ENCODE measurements around the gene SPATS2.

Gene SPATS2

GRCh38 chr12:49557917-49558215 is 190.6 kb downstream of the SPATS2 start:
- Histone ChIP-seq H3K9me3 (no peaks in the 10 kb centered on the region), H3K4me3 (ENCODE audit: low read depth in 1 of 2, low read length in 1 of 2) (no peak overlapping the region), H3K27me3 (peaks cover 7% of the 10 kb centered on the region), H3K36me3 (peaks cover 75% of the 10 kb centered on the region), H3K4me1 (ENCODE audit: control insufficient read depth in 1 of 2, insufficient read depth in 1 of 2, low read depth in 1 of 2, low read length in 1 of 2) (no peaks in the 10 kb centered on the region), H3K27ac (no peak overlapping the region)
- no peak for TF ChIP-seq CTCF (IDR thresholded peaks at IDR 0.05)

GRCh38 chr12:49558526-49558925 is 191.3 kb downstream of the SPATS2 start:
- Histone ChIP-seq H3K27ac (no peak overlapping the region), H3K4me1 (ENCODE audit: control insufficient read depth in 1 of 2, insufficient read depth in 1 of 2, low read depth in 1 of 2, low read length in 1 of 2) (no peaks in the 10 kb centered on the region), H3K4me3 (ENCODE audit: low read depth in 1 of 2, low read length in 1 of 2) (no peak overlapping the region), H3K9me3 (no peaks in the 10 kb centered on the region), H3K36me3 (peaks cover 81% of the 10 kb centered on the region), H3K27me3 (peaks cover under 1% of the 10 kb centered on the region)
- no peak for TF ChIP-seq CTCF (IDR thresholded peaks at IDR 0.05)

GRCh38 chr12:49559011-49559675 is 191.9 kb downstream of the SPATS2 start:
- Histone ChIP-seq H3K4me3 (ENCODE audit: low read depth in 1 of 2, low read length in 1 of 2) (no peak overlapping the region), H3K36me3 (peaks cover 87% of the 10 kb centered on the region)

GRCh38 chr12:49560695-49561094 is 193.4 kb downstream of the SPATS2 start:
- Histone ChIP-seq H3K9me3 (no peaks in the 10 kb centered on the region), H3K27ac (no peak overlapping the region), H3K4me1 (ENCODE audit: control insufficient read depth in 1 of 2, insufficient read depth in 1 of 2, low read depth in 1 of 2, low read length in 1 of 2) (no peaks in the 10 kb centered on the region), H3K36me3 (peaks cover 100% of the 10 kb centered on the region), H3K27me3 (no peaks in the 10 kb centered on the region), H3K4me3 (ENCODE audit: low read depth in 1 of 2, low read length in 1 of 2) (no peak overlapping the region)
- TF ChIP-seq CTCF (IDR thresholded peaks at IDR 0.05), result no peak

More at GRCh38 chr12:49559011-49559675, 191.9 kb downstream of the SPATS2 start:
- no peaks in the 10 kb centered on the region for H3K4me1 ChIP-seq (ENCODE audit: control insufficient read depth in 1 of 2, insufficient read depth in 1 of 2, low read depth in 1 of 2, low read length in 1 of 2)
- H3K9me3 ChIP-seq, result no peaks in the 10 kb centered on the region
- no peak overlapping the region for H3K27ac ChIP-seq
- H3K27me3 ChIP-seq, result no peaks in the 10 kb centered on the region
- TF ChIP-seq CTCF (IDR thresholded peaks at IDR 0.05), result no peak

- H3K4me1 ChIP-seq (ENCODE audit: control insufficient read depth in 1 of 2, insufficient read depth in 1 of 2, low read depth in 1 of 2, low read length in 1 of 2), result peaks cover 4 to 10% of the 10 kb centered on the region in 2 experiments
- peaks cover 89% of the 10 kb centered on the region for H3K36me3 ChIP-seq
- no peaks in the 10 kb centered on the region for H3K9me3 ChIP-seq
- TF ChIP-seq CTCF (IDR thresholded peaks at IDR 0.05), result no peak
- H3K27me3 ChIP-seq, result no peaks in the 10 kb centered on the region
- H3K4me3 ChIP-seq (ENCODE audit: low read depth in 1 of 2, low read length in 1 of 2), result no peak overlapping the region
- H3K27ac ChIP-seq, result no peak overlapping the region
These were observed 195.0 kb downstream of the SPATS2 start for GRCh38 chr12:49562233-49562632.
